HepG2 (cell line): ENCODE measurements around the gene ARMH1. TPM values are rescaled to one million over a fixed set of nuclear protein-coding genes. Genes with fewer than 3 reads are reported as not detected.

Source experiments
- RXRB ChIP-seq: IDR thresholded peaks from 2 replicates; pipeline ENCODE4 v1.6.1; 2016; ENCODE audit warnings: borderline replicate concordance, missing genetic modification reagents, missing compliant biosample characterization
- polyA plus RNA-seq, 8 experiments: library from polyadenylated mRNA; depleted of rRNA in 3 of 8; stranded (reverse) in 7 of 8; unstranded in 1 of 8; fragments of >200 nt; fragmentation: Illumina TruSeq in 4 of 8; extraction: Trizol in 4 of 8; gene quantifications; 2 replicates each; pipeline versions ENCODE4 v1.2.1 to v1.2.3, GENCODE V29; 2011 to 2016; ENCODE audit warnings: low read depth in 4 of 8, missing spikeins in 1 of 8, mixed read lengths in 1 of 8; ENCODE audit not compliant: insufficient read depth in 1 of 8
- total RNA-seq, 5 experiments: library from RNA; depleted of rRNA; stranded (reverse); fragments of >200 nt; fragmentation: Illumina TruSeq; extraction: Trizol; gene quantifications; 2 replicates each; pipeline ENCODE4 v1.2.3, GENCODE V29; 2016; ENCODE audit warnings: low read depth in 1 of 5
- TF ChIP-seq, protein P1 (sequence below): sonication (generic); formaldehyde crosslinking; IDR thresholded peaks from 2 replicates; pipeline ENCODE4 v1.4.0; 2020; ENCODE audit warnings: missing genetic modification reagents, borderline replicate concordance
- TF ChIP-seq, protein P2 (sequence below): sonication (generic); formaldehyde crosslinking; IDR thresholded peaks from 2 replicates; pipeline ENCODE4 v1.5.0; 2020; ENCODE audit warnings: mild to moderate bottlenecking, missing genetic modification reagents
- TF ChIP-seq, protein P3 (sequence below): IDR thresholded peaks from 2 replicates; pipeline ENCODE4 v1.6.1; 2016; ENCODE audit warnings: missing compliant biosample characterization, missing genetic modification reagents, borderline replicate concordance

ARMH1 gene
- total and polyA plus RNA-seq, 2 of the 13 experiments (the other 11 are each of a cell fraction or from before 2014, with no cell fraction given): 0.69 TPM; not detected in 1

DNA sequence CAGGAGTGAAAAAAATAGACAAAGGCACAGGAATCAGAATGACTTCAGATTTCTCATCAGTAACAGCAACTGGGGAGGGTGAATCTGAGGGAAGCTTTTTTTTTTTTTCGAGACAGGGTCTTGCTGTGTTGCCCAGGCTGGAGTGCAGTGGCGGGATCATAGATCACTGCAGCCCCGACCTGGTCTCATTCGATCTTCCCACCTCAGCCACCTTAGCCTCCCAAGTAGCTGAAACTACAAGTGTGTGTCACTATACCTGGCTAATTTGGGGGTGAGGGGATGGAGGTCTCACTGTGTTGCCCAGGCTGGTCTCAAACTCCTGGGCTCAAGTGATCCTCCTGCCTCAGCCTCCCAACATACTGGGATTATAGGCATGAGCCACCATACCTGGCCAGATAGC is 10.7 kb downstream of the ARMH1 start (continued):
- TF ChIP-seq, protein P1, sequence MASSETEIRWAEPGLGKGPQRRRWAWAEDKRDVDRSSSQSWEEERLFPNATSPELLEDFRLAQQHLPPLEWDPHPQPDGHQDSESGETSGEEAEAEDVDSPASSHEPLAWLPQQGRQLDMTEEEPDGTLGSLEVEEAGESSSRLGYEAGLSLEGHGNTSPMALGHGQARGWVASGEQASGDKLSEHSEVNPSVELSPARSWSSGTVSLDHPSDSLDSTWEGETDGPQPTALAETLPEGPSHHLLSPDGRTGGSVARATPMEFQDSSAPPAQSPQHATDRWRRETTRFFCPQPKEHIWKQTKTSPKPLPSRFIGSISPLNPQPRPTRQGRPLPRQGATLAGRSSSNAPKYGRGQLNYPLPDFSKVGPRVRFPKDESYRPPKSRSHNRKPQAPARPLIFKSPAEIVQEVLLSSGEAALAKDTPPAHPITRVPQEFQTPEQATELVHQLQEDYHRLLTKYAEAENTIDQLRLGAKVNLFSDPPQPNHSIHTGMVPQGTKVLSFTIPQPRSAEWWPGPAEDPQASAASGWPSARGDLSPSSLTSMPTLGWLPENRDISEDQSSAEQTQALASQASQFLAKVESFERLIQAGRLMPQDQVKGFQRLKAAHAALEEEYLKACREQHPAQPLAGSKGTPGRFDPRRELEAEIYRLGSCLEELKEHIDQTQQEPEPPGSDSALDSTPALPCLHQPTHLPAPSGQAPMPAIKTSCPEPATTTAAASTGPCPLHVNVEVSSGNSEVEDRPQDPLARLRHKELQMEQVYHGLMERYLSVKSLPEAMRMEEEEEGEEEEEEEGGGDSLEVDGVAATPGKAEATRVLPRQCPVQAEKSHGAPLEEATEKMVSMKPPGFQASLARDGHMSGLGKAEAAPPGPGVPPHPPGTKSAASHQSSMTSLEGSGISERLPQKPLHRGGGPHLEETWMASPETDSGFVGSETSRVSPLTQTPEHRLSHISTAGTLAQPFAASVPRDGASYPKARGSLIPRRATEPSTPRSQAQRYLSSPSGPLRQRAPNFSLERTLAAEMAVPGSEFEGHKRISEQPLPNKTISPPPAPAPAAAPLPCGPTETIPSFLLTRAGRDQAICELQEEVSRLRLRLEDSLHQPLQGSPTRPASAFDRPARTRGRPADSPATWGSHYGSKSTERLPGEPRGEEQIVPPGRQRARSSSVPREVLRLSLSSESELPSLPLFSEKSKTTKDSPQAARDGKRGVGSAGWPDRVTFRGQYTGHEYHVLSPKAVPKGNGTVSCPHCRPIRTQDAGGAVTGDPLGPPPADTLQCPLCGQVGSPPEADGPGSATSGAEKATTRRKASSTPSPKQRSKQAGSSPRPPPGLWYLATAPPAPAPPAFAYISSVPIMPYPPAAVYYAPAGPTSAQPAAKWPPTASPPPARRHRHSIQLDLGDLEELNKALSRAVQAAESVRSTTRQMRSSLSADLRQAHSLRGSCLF (CRISPR knock-in tag): no peak
- TF ChIP-seq RXRB (CRISPR knock-in tag): no peak
- TF ChIP-seq, protein P2, sequence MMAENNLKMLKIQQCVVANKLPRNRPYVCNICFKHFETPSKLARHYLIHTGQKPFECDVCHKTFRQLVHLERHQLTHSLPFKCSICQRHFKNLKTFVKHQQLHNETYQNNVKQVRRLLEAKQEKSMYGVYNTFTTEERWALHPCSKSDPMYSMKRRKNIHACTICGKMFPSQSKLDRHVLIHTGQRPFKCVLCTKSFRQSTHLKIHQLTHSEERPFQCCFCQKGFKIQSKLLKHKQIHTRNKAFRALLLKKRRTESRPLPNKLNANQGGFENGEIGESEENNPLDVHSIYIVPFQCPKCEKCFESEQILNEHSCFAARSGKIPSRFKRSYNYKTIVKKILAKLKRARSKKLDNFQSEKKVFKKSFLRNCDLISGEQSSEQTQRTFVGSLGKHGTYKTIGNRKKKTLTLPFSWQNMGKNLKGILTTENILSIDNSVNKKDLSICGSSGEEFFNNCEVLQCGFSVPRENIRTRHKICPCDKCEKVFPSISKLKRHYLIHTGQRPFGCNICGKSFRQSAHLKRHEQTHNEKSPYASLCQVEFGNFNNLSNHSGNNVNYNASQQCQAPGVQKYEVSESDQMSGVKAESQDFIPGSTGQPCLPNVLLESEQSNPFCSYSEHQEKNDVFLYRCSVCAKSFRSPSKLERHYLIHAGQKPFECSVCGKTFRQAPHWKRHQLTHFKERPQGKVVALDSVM (CRISPR knock-in tag): 0 out of 2 replicates have a peak, but pooled peaks have one; percentile 12
- TF ChIP-seq, protein P3, sequence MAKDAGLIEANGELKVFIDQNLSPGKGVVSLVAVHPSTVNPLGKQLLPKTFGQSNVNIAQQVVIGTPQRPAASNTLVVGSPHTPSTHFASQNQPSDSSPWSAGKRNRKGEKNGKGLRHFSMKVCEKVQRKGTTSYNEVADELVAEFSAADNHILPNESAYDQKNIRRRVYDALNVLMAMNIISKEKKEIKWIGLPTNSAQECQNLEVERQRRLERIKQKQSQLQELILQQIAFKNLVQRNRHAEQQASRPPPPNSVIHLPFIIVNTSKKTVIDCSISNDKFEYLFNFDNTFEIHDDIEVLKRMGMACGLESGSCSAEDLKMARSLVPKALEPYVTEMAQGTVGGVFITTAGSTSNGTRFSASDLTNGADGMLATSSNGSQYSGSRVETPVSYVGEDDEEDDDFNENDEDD: no peak
